Measurements from ENCODE around the gene USB1. TPM values are rescaled to one million over a fixed set of nuclear protein-coding genes. Genes with fewer than 3 reads are reported as not detected.

The USB1 gene
- total RNA-seq, 4 donors from 2014 or later: 18.2 to 87.1 (median 27.6) TPM

DNA sequence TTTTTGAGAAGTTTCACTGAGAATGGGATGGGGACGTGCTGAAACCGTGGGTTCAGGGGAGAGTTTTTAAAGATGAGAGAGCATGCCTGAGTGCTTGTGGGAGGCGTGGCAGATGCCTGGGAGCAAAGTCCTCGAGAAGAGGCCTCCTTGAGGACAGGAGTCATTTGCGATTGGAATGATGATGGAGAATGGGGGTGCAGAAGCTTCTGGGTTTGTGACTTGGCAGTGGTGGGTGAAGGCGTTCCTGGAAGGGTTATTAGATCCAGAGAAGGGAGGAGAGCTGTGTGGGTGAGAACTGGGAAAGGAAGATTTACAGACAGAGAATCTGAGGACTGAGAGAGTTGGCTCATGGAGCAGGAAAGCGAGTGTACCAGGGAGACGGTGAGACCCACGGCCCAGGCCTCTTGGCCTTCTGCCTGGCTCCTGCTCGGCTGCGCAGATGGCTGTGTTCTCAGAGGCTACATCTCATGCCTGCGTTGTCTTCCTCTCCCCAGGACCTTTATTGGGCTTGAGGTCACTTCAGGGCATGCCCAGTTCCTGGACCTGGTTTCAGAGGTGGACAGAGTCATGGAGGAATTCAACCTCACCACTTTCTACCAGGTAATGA lies 15.7 kb downstream of the USB1 start:
- Histone ChIP-seq H3K36me3 (peaks cover 0 to 75% of the 10 kb centered on the region in 2 donors), H3K27ac (no peak overlapping the region), H3K4me1 (peaks cover 0 to 17% (median 1%) of the 10 kb centered on the region in 3 donors), H3K27me3 (no peaks in the 10 kb centered on the region), H3K4me3 (no peak overlapping the region), H3K9me3 (no peaks in the 10 kb centered on the region)
- WGBS, 2 donors (ENCODE audit: low coverage in 1 of 2): 59 to 65% methylated on average over 8 to 11 of the region's 12 CpGs
- no peak for TF ChIP-seq POLR2AphosphoS5 (IDR thresholded peaks at IDR 0.05)
- TF ChIP-seq, protein P1, sequence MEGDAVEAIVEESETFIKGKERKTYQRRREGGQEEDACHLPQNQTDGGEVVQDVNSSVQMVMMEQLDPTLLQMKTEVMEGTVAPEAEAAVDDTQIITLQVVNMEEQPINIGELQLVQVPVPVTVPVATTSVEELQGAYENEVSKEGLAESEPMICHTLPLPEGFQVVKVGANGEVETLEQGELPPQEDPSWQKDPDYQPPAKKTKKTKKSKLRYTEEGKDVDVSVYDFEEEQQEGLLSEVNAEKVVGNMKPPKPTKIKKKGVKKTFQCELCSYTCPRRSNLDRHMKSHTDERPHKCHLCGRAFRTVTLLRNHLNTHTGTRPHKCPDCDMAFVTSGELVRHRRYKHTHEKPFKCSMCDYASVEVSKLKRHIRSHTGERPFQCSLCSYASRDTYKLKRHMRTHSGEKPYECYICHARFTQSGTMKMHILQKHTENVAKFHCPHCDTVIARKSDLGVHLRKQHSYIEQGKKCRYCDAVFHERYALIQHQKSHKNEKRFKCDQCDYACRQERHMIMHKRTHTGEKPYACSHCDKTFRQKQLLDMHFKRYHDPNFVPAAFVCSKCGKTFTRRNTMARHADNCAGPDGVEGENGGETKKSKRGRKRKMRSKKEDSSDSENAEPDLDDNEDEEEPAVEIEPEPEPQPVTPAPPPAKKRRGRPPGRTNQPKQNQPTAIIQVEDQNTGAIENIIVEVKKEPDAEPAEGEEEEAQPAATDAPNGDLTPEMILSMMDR (IDR thresholded peaks at IDR 0.05): no peak
- no peak for TF ChIP-seq EP300 (IDR thresholded peaks at IDR 0.05)
- no peak for TF ChIP-seq POLR2A (IDR thresholded peaks at IDR 0.05)
- no peak for ATAC-seq

DNA sequence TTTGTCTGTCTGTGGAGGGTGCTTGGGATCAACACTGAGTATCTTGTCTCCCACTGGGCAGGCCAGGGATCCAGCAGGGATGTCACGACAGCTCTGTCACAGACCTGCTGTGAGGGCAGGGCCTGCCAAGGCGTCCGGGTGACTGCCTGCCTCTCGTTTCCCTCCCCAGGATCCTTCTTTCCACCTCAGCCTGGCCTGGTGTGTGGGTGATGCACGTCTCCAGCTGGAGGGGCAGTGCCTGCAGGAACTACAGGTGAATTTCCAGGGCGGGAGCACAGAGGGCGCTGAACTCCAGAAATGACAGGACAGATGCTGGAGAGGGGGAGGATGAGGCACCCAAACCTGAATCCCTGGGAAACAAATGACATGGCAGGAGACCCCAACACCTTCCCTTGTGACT lies 17.6 kb downstream of the USB1 start:
- H3K4me3 ChIP-seq: no peak overlapping the region
- no peak for ATAC-seq
- H3K36me3 ChIP-seq: peaks cover 0 to 57% of the 10 kb centered on the region in 2 donors
- whole genome bisulfite sequencing, 2 donors (ENCODE audit: low coverage in 1 of 2): 72% methylated on average over 4 of the region's 7 CpGs; no CpG with 5 or more reads in 1 of the 2 donors
- no peak for TF ChIP-seq EP300 (IDR thresholded peaks at IDR 0.05)
- TF ChIP-seq POLR2AphosphoS5 (IDR thresholded peaks at IDR 0.05): no peak
- TF ChIP-seq, protein P1 (IDR thresholded peaks at IDR 0.05): no peak
- TF ChIP-seq POLR2A (IDR thresholded peaks at IDR 0.05): no peak
- H3K9me3 ChIP-seq: no peaks in the 10 kb centered on the region
- peaks cover 0 to 36% (median 13%) of the 10 kb centered on the region in 3 donors for H3K4me1 ChIP-seq
- H3K27me3 ChIP-seq: no peaks in the 10 kb centered on the region
- H3K27ac ChIP-seq: no peak overlapping the region

GRCh38 chr16:58019866-58020538 lies 18.8 kb downstream of the USB1 start:
- no peak for ATAC-seq
- WGBS, 2 donors (ENCODE audit: low coverage in 1 of 2): 12 to 56% methylated on average over 1 to 2 of the region's 8 CpGs

GRCh38 chr16:58020628-58021521 lies 19.7 kb downstream of the USB1 start:
- Histone ChIP-seq H3K4me3 (no peak overlapping the region), H3K27me3 (no peaks in the 10 kb centered on the region), H3K9me3 (no peaks in the 10 kb centered on the region), H3K4me1 (peaks cover 0 to 57% (median 13%) of the 10 kb centered on the region in 3 donors), H3K27ac (no peak overlapping the region), H3K36me3 (peaks cover 0 to 41% of the 10 kb centered on the region in 2 donors)
- ATAC-seq: no peak
- TF ChIP-seq POLR2A (IDR thresholded peaks at IDR 0.05) (no peak), POLR2AphosphoS5 (IDR thresholded peaks at IDR 0.05) (no peak), EP300 (IDR thresholded peaks at IDR 0.05) (no peak)
- TF ChIP-seq, protein P1 (IDR thresholded peaks at IDR 0.05): peak in 3 of 4 experiments; percentile 67 to 81 (median 77)
- 35 to 41% methylated on average over 6 of the region's 8 CpGs for WGBS, 2 donors (ENCODE audit: low coverage in 1 of 2)

More at GRCh38 chr16:58019866-58020538, 18.8 kb downstream of the USB1 start:
- peaks cover 0 to 50% of the 10 kb centered on the region in 2 donors for H3K36me3 ChIP-seq
- TF ChIP-seq POLR2AphosphoS5 (IDR thresholded peaks at IDR 0.05) (no peak), POLR2A (IDR thresholded peaks at IDR 0.05) (no peak), EP300 (IDR thresholded peaks at IDR 0.05) (no peak)
- TF ChIP-seq, protein P1 (IDR thresholded peaks at IDR 0.05): no peak
- H3K9me3 ChIP-seq: no peaks in the 10 kb centered on the region
- H3K4me3 ChIP-seq: no peak overlapping the region
- H3K27ac ChIP-seq: no peak overlapping the region
- peaks cover 0 to 48% (median 13%) of the 10 kb centered on the region in 3 donors for H3K4me1 ChIP-seq
- H3K27me3 ChIP-seq: no peaks in the 10 kb centered on the region

All from gastroesophageal sphincter (tissue), 4 donors.